HG02623 (cell line): ENCODE measurements around the gene SEMA5B.

ENCODE experiments used
- ATAC-seq: cut with Tn5 transposase; IDR thresholded peaks from one replicate; pipeline ENCODE4 v1.9.1; 2021; ENCODE audit warnings: moderate library complexity; ENCODE audit not compliant: unreplicated experiment

The SEMA5B gene

DNA sequence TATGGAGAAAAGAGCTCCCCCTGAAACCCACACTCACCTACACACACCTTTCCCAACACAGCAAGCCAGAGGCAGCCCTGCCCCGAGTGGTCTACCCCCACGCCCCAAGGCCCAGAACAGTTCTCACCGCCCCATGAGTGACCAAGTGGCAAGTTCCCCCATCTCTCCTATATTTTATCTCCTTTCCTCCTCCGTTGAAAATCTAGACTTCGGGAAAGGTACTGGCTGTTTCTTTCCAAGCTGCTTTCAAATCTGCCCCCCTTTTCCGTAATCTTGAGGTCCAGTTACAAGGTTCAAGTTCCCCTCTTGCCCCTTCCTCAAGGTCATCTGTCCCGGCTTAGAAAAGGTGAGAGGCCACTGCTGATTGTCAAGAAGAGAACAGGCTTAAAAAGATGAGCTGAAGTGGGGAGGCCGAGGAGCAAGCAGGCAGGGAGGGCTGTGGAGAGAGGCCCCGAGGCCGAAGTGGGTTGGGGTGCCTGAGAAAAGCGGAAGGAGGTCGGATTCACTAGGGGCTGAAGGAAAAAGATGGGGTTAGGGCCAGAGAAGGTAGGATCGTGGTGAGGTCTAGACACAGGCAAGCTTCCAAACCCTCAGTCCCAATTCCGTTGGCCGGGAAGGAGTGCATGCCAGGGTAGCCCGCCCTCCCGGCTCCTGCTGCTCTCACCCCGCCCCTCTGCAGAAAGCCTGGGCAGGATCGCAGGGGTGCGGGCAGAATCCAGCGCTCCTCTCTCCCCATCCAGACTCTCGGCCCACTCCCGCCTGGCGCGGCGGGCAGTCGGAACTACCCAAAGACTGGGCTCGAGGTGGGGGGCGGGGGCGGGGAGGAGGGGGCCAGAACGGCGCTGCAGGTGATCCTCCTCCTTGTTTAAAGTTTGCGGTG, 1.7 kb downstream of the SEMA5B start:
- no peak for ATAC-seq

DNA sequence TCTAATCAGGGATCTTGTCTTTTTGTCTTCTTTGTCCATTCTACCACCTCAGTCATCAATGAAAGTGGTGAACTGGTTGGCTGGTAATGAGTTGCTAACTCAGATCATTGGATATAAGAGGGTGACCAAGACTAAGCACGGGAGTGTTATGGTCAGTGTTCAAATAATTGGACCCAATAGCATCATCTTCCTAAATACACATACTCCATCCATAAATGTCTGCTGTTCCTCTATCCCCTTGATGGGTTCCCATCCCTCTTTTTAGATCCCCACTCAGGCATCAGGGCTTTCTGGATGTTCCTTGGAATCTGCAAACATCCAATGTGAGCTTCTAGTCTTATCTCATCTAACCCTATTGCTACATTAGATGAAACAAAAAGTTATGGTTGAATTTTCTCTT, 3.5 kb downstream of the SEMA5B start:
- no peak for ATAC-seq

DNA sequence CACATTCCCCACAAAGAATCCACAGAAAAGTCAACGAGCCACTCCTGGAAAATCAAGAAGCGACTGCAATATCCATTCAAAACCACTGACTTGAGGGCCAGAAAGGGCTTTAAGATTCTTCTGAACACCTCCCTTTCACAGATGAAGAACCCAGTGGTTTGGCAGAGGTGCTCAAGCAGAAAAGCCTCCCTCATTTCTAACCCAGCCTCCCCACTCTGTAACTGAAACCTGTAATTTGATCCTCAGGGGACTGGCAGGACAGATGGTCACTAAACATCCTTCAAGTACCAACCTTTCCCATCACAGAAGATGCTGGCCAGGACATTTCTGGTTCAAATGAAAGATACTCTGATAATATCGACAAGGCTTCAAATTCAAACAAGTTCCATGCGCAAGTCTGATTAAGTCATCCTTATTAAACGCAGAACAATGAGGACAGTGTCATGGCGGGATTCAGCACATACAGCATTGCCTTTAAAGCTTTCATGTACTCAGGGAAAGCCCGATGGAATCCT, 5.5 kb downstream of the SEMA5B start:
- no peak for ATAC-seq

DNA sequence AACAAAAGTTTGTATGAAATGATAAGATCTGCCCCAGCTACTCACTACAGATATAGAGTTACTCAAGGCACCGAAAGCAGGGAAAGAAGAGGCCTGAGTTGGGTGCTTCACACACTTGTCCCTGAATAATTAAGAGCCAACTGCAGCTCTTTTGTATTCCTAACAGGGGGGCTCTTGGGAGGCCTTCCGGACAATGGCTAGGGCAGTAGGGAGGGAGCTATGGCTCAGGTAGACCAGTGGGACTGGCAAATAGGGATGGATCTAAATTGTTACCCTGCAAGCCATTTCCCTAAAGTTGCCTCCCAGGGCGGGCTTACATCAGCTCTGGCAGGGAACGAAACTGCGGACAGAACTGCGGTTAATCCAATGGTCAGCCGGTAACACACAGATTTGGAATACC, 6.2 kb downstream of the SEMA5B start:
- ATAC-seq: no peak

DNA sequence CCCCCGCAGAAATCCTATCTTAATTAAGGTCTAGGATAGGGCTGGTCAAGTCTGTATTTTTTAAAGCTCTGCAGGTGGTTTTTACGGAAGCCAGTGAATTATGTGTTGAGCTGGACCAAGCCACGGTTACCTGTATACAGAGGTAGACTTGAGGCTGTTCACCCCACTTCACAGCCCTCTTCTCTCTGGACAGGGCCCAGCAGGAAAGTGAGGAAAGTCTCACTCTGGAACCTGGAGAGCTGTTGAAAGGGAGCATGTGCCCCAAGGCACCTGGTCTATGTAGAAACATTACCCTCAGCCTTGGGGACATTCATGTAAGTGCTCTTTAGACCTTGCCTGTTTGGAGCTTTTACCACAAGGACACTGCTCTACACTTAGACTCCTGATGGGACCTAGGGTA, 6.9 kb downstream of the SEMA5B start:
- no peak for ATAC-seq

DNA sequence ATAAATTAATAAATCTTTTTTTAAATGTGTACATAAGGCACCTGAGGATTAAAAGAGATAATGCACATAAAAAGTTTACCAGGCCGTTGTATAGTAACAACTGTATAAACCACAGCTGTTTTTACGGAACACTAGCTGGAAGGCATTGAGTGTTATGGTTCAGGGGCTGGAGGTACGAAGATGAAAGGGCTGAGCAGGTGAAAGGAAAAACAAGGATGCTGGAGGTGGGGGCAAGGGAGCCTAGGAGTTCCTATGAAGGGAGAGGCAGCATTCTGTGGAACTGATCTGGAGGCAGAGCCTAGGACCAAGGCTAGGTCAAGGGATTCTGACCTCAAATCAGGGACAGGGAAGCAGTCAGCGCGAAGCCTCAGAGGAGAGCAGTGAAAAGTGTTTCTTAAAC, 8.0 kb downstream of the SEMA5B start:
- ATAC-seq: no peak

DNA sequence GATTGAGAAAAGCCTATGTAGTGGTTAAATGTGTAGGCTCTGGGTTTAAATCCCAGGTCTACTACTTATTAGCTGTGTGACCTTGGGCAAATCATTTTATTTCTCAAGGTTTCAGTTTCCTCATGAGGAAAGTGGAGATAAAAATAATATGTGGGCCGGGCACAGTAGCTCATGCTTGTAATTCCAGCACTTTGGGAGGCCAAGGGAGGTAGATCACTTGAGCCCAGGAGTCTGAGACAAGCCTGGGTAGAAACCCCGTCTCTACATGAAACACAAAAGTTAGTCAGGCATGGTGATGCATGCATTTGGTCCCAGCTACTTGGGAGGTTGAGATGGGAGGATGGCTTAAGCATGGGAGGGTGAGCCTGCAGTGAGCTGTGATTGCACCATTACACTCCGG, 8.4 kb downstream of the SEMA5B start:
- no peak for ATAC-seq

DNA sequence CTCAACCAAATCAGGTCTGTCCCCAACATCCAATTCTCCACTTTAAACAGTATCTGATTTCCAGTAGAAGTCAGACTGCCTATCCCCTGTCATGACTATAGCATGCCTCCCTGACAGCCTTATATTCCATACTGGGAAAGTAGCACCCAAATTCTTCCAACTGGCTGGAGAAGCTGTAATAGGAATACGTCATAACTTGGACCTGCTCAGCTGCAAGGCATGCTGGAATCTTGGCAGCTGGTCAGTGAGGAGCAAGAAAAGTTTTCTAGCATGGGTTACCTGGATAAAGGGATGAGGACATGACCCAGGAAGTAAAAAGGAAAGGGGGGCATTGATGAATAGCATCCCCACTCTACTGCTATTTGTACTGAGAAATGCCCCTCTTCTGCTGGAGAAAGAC, 8.9 kb downstream of the SEMA5B start:
- no peak for ATAC-seq

DNA sequence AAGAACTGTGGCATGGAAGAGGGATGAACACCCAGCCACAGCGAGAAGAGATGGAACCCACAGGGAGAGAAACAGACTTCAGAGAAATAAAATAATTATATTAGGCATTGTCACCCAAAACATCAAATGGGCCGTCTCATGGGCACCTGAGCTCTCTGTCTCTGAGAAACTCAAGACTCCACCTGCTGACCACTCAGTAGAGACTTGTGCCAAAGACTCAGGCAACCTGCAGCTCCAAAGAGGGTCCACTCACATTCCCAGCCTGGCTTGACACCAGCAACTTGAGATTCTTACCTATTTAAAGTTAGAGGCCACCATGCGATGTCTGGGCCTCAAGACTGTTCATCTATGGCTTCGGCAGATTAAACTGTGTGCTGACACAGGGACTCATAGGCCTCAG, 12.0 kb downstream of the SEMA5B start:
- no peak for ATAC-seq

DNA sequence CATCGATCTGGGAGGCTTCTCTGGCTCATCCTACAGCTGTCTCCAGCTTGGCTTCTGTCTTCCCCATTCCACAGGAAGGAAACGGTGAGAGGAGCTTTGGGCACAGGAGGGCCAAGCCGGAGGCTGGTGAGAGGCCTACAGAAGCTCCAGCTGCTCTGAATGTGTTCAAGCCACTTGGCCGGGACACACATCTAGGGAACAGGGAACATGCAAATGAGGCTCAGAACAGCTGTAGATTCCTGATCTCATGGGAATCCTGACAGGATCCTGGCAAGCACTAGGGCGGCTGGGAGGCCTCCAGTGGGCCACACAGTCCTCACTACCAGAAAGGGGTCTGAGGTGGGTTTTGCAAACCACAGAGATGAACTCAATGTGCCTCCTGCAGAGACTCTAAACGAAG, 13.7 kb downstream of the SEMA5B start:
- ATAC-seq: no peak

DNA sequence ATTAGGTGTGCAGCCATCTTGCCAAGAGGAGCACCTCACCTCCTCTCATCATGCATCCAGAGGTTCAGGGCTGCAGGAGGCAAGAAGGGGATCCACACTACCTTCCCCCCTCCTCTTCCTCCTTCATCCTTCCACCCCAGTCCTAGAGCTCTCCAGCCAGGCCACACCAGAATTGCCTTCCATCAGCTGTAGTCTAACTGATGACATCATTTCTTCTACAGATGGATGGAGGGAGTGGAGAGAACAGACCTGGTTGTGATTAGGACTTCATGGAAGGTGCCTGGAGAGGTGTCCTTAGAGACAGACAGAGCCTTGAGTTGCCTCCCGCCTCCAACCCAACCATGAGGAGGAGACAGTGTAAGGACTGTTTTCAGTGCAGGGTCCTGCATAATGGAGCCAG, 14.9 kb downstream of the SEMA5B start:
- no peak for ATAC-seq

DNA sequence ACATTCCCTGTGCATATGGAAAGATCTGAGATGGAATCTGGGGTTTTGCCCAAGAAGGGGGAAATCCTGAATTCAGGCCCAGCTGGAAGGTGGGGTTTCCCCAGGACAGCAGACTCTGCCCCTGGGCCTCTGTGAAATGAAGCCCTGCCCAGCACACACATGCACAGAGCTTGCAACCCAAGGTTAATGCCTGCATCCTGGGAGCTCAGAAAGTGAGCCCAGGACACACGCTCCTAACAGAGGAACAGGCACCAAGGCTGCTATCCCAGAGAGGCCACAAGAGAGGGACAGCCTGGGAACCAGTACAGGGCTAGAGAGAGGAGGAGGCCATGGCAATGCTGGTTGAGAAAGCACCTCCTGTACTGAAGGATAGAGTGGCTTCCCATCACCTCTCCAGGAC, 16.1 kb downstream of the SEMA5B start:
- no peak for ATAC-seq

DNA sequence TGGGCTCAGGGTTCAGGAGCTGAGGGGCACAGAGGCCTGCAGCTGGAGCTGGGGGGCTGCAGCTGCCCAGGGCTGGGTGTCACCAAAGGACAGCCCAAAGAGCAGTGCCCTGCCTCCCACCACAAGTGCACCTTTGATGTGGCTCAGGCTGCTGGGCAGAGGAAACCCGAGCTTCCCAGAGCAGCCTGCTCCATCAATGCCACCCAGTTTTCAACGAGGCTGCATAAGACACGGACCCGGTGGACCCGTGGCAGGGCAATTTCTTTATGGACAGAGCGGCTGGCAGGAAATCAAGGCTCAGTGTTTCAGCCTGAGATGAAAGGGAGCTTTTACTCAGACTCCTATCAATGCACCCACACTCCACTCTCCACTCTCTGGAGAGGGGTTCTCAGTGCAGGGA, 18.7 kb downstream of the SEMA5B start:
- no peak for ATAC-seq

DNA sequence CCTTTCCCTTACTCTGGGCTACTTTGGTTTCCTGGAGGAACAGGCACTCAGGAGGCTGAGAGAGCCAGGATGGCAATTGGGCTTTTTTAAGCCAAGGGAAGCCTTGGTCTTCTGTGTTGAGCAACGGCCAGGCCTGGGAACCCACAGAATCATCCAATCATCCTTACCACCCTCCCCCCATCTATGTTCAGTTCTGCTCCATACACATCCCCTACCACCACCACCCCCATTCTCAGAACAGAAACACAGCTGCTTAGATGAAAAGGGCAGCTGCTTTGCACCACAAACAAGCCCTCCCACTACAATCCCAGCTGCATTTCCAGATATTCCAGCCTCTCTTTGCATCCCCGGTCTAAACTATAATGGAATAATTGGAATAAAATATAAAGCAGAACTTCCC, 21.0 kb downstream of the SEMA5B start:
- ATAC-seq: no peak

DNA sequence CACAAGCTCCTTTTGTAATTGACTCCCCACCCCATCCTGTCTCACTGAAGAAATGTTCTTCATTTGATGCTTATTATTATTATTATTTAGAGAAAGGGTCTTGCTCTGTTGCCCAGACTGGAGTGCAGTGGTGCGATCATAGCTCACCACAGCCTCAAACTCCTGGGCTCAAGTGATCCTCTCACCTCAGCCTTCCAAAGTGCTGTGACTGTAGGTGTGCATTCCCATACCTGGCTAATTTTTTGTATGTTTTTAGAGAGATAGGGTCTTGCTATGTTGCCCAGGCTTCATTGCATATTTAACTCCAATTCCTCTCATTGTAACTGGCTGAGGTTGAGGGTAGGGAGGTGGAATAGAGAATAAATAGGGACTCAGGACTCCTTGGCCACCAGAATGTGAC, 22.3 kb downstream of the SEMA5B start:
- no peak for ATAC-seq

DNA sequence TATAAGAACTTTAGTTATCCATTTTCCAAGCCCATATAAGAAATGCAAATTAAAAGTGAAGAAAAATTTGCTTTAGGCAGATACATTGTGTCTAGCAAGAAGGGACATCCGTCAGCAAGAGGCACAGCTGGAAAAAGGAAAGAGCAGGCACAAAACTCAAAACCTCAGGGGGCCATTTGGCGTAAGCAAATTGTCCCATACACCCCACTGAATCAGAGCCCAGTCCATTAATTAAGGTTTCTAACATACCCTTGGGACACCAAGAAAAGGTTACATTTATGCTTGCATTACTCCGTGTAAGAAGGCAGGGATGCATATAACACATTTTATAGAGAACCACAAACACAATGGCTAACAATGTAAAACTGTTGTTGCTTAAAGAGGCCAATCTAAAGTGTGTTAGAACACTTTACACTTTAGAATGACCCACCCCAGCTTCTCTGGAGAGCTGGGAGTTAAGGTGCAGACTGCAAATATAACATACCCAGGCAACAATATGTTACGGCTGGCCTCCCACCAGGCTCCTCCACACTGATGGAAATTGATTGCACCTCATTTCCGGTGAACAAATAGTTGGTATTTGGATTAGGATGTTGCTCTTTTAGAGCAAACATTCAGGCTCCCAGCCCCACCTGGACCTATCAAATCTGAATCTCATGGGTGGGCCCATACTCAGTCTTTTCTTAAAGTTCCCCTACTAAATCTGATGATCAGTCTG, 23.2 kb downstream of the SEMA5B start:
- no peak for ATAC-seq

DNA sequence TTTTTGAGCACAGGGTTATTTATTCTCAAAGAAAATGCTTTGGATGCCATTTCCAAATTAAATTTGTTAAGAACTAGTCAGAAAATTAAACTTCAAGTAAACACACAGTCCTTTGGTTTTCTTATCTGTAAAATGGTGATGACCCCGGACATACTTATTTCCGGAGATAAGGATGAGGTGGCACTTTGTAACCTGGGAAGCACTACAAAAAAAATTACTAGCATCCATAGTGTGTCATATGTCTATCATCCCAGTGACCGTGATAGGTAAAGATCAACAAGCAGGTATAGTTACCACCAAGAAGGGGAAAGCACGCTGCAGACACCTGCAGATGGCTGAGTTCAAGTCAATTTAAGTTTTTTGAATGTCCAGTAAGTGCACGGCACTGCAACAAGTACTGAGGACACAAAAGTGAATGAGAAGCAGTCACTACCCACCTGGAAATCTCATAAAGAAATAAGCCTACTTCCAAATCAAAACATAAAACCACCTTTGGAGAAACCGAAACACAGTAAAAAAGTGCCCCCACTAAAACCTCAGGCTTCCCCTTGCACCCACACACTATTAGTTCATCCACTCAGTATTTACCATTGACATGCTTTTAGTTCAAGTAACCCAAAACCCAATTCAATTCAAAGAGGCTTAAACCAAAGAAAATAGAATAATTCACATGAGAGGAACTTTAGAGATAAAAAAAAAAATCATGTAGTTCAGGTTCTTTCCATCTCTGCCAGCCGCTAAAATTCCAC, 24.6 kb downstream of the SEMA5B start:
- no peak for ATAC-seq

DNA sequence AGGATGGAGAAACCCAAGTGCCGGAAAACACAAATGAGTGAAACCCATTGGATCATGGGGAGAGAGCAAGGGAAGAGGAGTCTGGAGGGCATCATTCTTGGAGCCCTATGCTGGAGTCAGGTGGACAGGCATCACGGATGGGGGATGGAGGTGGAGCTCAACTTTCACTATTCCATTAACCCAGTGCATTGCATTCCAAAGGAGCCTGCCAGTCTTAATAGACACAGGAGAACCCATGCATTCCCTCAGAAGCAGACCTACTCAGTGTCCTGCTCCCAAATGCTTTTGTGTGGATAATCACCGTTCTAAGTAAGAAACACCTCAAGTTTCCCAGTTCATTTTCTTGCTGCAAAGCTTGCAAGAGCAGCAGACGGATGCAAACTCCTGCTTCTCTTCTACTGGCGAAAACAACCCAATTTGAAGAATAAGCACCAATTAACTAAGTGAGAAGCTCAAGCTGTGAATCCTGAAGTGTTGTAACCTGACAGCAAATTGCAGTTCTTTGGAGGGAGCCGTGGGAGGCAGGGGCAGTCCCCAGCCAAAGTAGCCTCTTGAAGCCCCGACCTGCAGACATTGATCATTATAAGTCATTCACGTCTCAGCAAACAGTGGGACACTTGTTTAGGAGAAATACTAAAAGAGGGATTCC, 25.3 kb downstream of the SEMA5B start:
- no peak for ATAC-seq

DNA sequence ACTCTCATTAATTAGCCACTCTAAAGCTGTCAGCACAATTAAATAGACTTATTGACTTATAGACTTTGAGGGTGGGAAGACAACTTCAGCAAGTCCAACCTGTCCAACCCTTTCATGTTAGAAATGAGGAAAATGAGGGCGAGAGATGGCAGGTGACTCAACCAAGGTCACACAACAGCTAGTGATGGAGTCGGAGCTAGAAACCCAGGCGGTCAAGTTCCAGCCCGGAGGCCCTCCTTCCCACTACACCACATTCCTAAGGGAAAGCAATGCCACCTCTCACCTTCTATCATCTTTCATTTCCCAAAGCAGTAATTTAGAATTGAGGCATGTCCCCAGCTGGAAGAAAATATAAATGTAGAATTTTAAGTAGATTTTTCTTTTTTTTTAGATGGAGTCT, 28.7 kb downstream of the SEMA5B start:
- ATAC-seq: no peak

DNA sequence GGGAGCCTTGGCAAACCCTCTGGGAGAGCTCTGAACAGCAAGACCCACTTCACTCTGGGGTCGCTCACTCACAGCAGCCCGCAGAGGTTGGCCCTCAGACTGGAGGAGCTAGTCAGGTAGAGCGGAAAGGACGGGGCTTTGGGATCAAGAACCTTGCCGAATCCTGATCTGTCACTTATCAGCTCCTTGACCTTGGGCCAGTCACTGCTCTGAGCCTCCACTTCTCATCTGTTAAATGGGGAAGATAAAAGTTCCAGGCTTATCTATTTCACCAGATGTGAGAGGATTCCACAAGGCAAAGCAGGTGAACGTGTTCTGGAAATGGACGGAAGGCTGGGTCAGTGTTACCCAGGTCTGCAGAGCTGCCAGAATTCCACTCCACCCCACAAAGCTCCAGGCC, 29.4 kb downstream of the SEMA5B start:
- ATAC-seq: no peak

DNA sequence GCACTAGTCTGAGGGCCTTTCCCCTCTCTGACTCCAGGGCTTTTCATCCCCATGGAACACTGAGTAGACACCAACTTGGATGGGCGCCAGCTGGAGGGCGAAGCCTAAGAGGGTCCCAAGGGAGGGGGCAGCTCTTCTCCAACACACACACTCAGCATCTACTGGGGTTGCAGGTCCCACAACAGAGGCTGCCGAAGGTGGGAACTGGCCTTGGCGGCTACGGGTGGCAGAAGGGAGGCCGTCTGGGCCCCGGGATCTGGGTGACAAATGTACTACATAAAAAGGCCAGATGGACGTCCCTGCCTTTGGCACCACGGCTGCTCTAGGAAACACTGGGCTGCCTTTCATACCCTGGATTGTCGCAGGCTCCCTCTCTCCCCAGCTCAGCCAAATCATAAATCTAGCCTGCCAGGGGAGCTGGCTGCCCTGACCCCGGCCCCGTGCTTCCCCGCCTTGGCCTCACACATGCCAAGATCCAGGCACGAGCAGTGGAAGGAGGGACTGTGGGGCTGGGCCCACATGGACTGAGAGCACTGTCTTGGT, 31.5 kb downstream of the SEMA5B start:
- no peak for ATAC-seq
